ENCODE results near the gene DDX17. TPM values are rescaled to one million over a fixed set of nuclear protein-coding genes. Genes with fewer than 3 reads are reported as not detected.

The DDX17 gene
- 215 TPM for total RNA-seq
- long read RNA-seq, full-length matches to known transcripts: 8 of 84 reads
- long read RNA-seq, partial matches to known transcripts: 36 of 84 reads
- long read RNA-seq, other reads (novel, unspliced or antisense): 40 of 84 reads

- DNase-seq (ENCODE audit: low spot score): peak; percentile 97
- intact Hi-C loops (cut with DNase I): loop anchor here (1.0 kb wide), 1 partner anchor 64 kb away; the partner anchor contains the start of gene DMC1
These were observed at the start of gene DDX17 for GRCh38 chr22:38506118-38506962. TSS of gene DDX17 (minus strand) at chr22:38506311.

DNA sequence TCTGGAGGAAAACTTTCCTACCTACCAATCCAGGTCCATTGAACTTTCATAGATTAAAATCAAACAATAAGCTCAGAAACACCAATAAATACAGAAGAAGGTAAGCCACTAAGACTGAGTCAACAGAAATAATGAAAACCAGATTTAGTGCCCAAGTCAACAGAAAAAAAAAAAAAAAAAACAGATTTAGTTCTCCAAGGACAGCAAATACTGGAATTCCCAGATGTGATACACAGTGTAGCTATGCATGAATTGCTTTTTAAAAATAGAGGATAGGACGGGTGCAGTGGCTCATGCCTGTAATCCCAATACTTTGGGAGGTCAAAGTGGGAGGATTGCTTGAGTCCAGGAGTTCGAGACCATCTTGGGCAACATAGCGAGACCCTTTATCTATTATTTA, 48.2 kb upstream of the DDX17 start:
- intact Hi-C loops (cut with DNase I): no loop called here
- no peak for DNase-seq (ENCODE audit: low spot score)

- intact Hi-C loops (cut with DNase I): no loop called here
- no peak for DNase-seq (ENCODE audit: low spot score)
These were observed 43.2 kb upstream of the DDX17 start for GRCh38 chr22:38549101-38549894.

- DNase-seq (ENCODE audit: low spot score): no peak
- intact Hi-C loops (cut with DNase I): no loop called here
These were observed 34.6 kb upstream of the DDX17 start for GRCh38 chr22:38540701-38541100.

- DNase-seq (ENCODE audit: low spot score): no peak
- intact Hi-C loops (cut with DNase I): no loop called here
These were observed 25.3 kb upstream of the DDX17 start for GRCh38 chr22:38531251-38531938.

DNA sequence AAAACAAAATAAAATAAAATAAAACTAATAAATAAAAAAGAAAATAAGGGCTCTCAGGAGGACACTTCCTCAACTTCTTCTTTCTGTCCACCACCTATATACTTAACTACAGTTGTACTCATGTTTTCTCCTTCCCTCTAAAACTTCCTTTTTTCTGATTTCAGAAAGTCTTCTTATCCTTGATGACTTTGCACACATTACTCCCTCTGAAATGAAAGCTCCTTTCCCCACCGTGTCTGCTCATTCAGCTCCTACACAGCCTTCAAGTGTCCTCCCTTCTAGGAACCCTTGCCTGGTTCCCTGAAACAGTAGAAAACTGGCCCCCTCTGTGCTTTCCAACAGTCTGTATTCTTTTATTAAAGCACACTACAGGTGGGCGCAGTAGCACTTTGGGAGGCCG, 18.3 kb upstream of the DDX17 start:
- intact Hi-C loops (cut with DNase I): loop anchor here (5.0 kb wide), 1 partner anchor 47 kb away; no protein-coding TSS in a partner anchor
- DNase-seq (ENCODE audit: low spot score): no peak

GRCh38 chr22:38523479-38523878, 17.4 kb upstream of the DDX17 start:
- DNase-seq (ENCODE audit: low spot score): no peak
- intact Hi-C loops (cut with DNase I): loop anchor here (5.0 kb wide), 1 partner anchor 46 kb away; no protein-coding TSS in a partner anchor

DNA sequence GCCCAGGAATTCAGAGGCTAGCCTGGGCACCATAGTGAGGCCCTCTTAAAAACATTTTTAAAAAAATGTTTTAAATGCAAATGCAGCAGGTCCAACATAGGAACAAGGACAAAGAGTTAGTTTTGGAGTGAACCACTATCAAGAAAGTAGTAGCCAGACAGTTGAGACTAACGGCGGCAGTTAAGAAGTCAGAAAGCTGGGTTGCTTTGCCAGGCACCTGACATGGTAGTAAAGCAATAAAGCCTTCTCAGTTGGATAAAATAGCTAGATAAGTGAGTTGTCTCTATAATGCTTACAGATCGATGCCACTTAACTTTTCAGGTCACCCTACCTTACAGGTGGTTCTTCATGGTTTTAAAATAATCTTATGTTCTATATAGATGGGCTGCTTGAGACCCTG, 16.9 kb upstream of the DDX17 start:
- intact Hi-C loops (cut with DNase I): loop anchor here (5.0 kb wide), 1 partner anchor 46 kb away; no protein-coding TSS in a partner anchor
- DNase-seq (ENCODE audit: low spot score): no peak

- no peak for DNase-seq (ENCODE audit: low spot score)
- intact Hi-C loops (cut with DNase I): loop anchor here (5.0 kb wide), 1 partner anchor 42 kb away; no protein-coding TSS in a partner anchor
These were observed 13.5 kb upstream of the DDX17 start for GRCh38 chr22:38519453-38520250.

- intact Hi-C loops (cut with DNase I): no loop called here
- no peak for DNase-seq (ENCODE audit: low spot score)
These were observed 12.5 kb upstream of the DDX17 start for GRCh38 chr22:38518620-38519019.

GRCh38 chr22:38513063-38513462, 7.0 kb upstream of the DDX17 start:
- intact Hi-C loops (cut with DNase I): no loop called here
- no peak for DNase-seq (ENCODE audit: low spot score)

DNA sequence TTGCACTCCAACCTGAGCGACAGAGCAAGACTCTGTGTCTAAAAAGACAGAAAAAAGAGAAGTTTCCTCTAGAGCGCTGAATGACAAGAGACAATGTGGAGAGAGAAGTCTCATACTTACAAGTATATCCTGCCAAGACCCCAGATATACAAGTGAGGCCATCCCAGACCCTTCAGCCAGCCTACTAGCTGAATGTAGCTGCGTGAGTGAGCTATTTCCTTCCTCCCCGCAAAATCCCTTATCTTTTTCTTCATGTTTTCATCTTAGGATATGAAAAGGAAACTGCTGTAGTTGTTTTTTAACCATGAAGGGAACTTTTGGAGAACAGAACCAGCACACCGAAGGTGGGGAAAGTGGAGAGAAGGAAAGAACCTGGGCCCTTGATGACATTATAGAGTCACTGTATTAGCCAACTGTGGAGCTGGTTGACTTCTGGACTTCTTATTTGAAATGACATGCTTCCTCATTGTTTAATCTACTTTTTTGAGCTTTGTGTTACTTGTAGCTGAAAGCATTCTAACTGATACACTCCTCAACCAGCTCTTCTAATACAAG, 4.4 kb upstream of the DDX17 start:
- DNase-seq (ENCODE audit: low spot score): no peak
- intact Hi-C loops (cut with DNase I): no loop called here

GRCh38 chr22:38505541-38506117, 482 bp downstream of the DDX17 start:
- intact Hi-C loops (cut with DNase I): loop anchor here (1.0 kb wide), 1 partner anchor 65 kb away; the partner anchor contains the start of gene DMC1
- DNase-seq (ENCODE audit: low spot score): peak; percentile 90

GRCh38 chr22:38504731-38505540, 1.2 kb downstream of the DDX17 start:
- intact Hi-C loops (cut with DNase I): loop anchor here (5.0 kb wide), 1 partner anchor 38 kb away; the partner anchor contains the start of gene KDELR3
- DNase-seq (ENCODE audit: low spot score): peak; percentile 83

- no peak for DNase-seq (ENCODE audit: low spot score)
- intact Hi-C loops (cut with DNase I): loop anchor here (5.0 kb wide), 1 partner anchor 36 kb away; the partner anchor contains the start of gene KDELR3
These were observed 3.1 kb downstream of the DDX17 start for GRCh38 chr22:38503021-38503420.

DNA sequence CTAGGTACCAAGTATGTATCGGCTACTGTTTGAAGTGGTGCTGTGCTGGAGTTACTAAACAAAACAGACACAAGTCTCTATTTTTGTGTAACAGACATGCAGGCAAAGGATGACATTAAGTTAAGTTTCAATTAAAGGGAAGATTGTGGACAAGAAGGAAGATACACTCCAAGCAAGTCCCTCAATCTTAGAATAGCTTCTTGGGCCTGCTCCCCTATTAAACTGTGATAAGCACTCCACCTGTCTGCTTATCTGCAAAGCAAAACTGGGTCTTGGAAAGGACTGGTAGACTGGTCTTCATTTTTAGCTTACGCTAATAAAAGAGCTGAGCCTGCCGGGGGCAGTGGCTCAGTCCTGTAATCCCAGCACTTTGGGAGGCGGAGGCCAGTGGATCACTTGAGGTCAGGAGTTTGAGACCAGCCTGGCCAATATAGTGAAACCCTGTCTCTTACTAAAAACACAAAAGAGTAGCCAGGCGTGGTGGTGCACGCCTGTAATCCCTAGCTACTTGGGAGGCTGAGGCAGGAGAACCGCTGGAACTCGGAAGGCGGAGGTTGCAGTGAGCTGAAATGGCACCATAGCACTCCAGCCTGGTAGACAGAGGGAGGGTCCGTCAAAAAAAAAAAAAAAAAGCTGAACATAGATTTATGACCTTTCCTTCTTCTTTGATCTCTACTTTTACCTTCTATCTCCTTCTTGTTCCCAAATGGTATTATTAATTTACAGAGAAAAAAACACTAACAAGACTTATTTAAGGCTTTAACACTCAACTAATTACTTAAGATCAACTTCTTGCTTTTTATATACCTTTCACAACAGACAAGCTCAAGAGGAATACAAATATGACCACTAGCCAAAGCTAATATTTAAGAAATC, 4.1 kb downstream of the DDX17 start:
- no peak for DNase-seq (ENCODE audit: low spot score)
- intact Hi-C loops (cut with DNase I): loop anchor here (5.0 kb wide), 1 partner anchor 35 kb away; the partner anchor contains the start of gene KDELR3

All from cardiac septum (tissue), 1 donor.